CD14-positive monocyte (primary cell): ENCODE data around the gene IFI27L2. TPM values are rescaled to one million over a fixed set of nuclear protein-coding genes. Genes with fewer than 3 reads are reported as not detected.

Source experiments
- DNase-seq, 3 donors: peaks; one replicate each; pipeline ENCODE4 v3.0.0-alpha.2; 2011 to 2022
- H2AFZ ChIP-seq: 2 replicates; pipeline ENCODE4 v1.6.0; 2012; ENCODE audit warnings: mild to moderate bottlenecking, low read depth, low read length, inconsistent platforms; ENCODE audit not compliant: insufficient read depth, poor library complexity, severe bottlenecking
- H3K27ac ChIP-seq, 2 donors: 1 replicate in 1 of 2; 2 replicates in 1 of 2; pipeline ENCODE4 v1.5.1; 2012 to 2013; ENCODE audit warnings: low read length in 2 of 2, control low read depth in 1 of 2, inconsistent platforms in 1 of 2, low read depth in 1 of 2, mild to moderate bottlenecking in 1 of 2
- H3K27me3 ChIP-seq, 2 donors: one replicate each; pipeline versions ENCODE4 v1.6.0 to v1.6.1; 2011 to 2013; ENCODE audit warnings: low read length in 2 of 2; ENCODE audit not compliant: control insufficient read depth in 2 of 2, insufficient read depth in 2 of 2
- H3K36me3 ChIP-seq, 2 donors: replicated peaks in 1 of 2; 1 replicate in 1 of 2; 2 replicates in 1 of 2; pipeline versions ENCODE4 v1.5.1 to v1.6.1; 2012 to 2013; ENCODE audit warnings: low read length in 2 of 2, control low read depth in 1 of 2, inconsistent platforms in 1 of 2, mild to moderate bottlenecking in 1 of 2; ENCODE audit not compliant: insufficient read depth in 2 of 2, control insufficient read depth in 1 of 2
- H3K4me1 ChIP-seq, 2 donors: 1 replicate in 1 of 2; 2 replicates in 1 of 2; pipeline versions ENCODE4 v1.5.1 to v1.6.1; 2012 to 2013; ENCODE audit warnings: low read length in 2 of 2, control low read depth in 1 of 2, inconsistent platforms in 1 of 2, mild to moderate bottlenecking in 1 of 2, moderate library complexity in 1 of 2; ENCODE audit not compliant: insufficient read depth in 2 of 2, control insufficient read depth in 1 of 2
- H3K4me2 ChIP-seq: replicated peaks from 2 replicates; pipeline ENCODE3; 2012; ENCODE audit warnings: low read length, moderate library complexity, mild to moderate bottlenecking; ENCODE audit not compliant: poor library complexity, severe bottlenecking; ENCODE audit errors: extremely low read depth
- H3K4me3 ChIP-seq, 3 experiments: fragments of 200-600 bp in 1 of 3; sonication (generic) in 1 of 3; replicated peaks in 1 of 3; 1 replicate in 2 of 3; 2 replicates in 1 of 3; pipeline ENCODE4 v1.5.1; 2011 to 2013; ENCODE audit warnings: low read length in 3 of 3, mild to moderate bottlenecking in 3 of 3, control low read depth in 2 of 3, low read depth in 2 of 3, inconsistent platforms in 1 of 3, moderate library complexity in 1 of 3
- H3K79me2 ChIP-seq: 2 replicates; pipeline ENCODE4 v1.6.0; 2012; ENCODE audit warnings: mild to moderate bottlenecking, control low read depth, inconsistent platforms, low read length, moderate library complexity; ENCODE audit not compliant: insufficient read depth
- H3K9ac ChIP-seq: 2 replicates; pipeline ENCODE4 v1.6.0; 2017; ENCODE audit warnings: low read length, mild to moderate bottlenecking; ENCODE audit not compliant: insufficient read depth, poor library complexity, severe bottlenecking
- H3K9me3 ChIP-seq, 2 donors: replicated peaks in 1 of 2; 1 replicate in 1 of 2; 2 replicates in 1 of 2; pipeline versions ENCODE4 v1.5.1 to v1.6.1; 2012 to 2013; ENCODE audit warnings: low read length in 2 of 2, control low read depth in 1 of 2; ENCODE audit not compliant: control insufficient read depth in 1 of 2, insufficient read depth in 1 of 2
- H4K20me1 ChIP-seq: 2 replicates; pipeline ENCODE4 v1.6.0; 2012; ENCODE audit warnings: mild to moderate bottlenecking, low read length, control low read depth, moderate library complexity; ENCODE audit not compliant: insufficient read depth
- H3K27ac Mint-ChIP-seq, 7 donors: one replicate each; pipeline ENCODE4 v1.8.0; 2020; ENCODE audit warnings: mild to moderate bottlenecking in 7 of 7, mixed read lengths in 7 of 7, moderate library complexity in 6 of 7, inconsistent platforms in 2 of 7
- H3K27me3 Mint-ChIP-seq, 3 donors: one replicate each; pipeline ENCODE4 v1.8.0; 2021 to 2022; ENCODE audit warnings: low read depth in 3 of 3, mild to moderate bottlenecking in 3 of 3, mixed read lengths in 3 of 3, moderate library complexity in 3 of 3, inconsistent platforms in 1 of 3
- H3K36me3 Mint-ChIP-seq, 2 donors: one replicate each; pipeline ENCODE4 v1.8.0; 2020; ENCODE audit warnings: mixed read lengths in 2 of 2, inconsistent platforms in 1 of 2, mild to moderate bottlenecking in 1 of 2
- H3K4me1 Mint-ChIP-seq: one replicate; pipeline ENCODE4 v1.8.0; 2020; ENCODE audit warnings: mild to moderate bottlenecking, mixed read lengths
- H3K4me3 Mint-ChIP-seq, 2 donors: one replicate each; pipeline ENCODE4 v1.8.0; 2020; ENCODE audit warnings: mild to moderate bottlenecking in 2 of 2, mixed read lengths in 2 of 2, moderate library complexity in 1 of 2
- H3K9me3 Mint-ChIP-seq, 7 donors: one replicate each; pipeline ENCODE4 v1.8.0; 2020 to 2022; ENCODE audit warnings: mixed read lengths in 7 of 7, mild to moderate bottlenecking in 6 of 7, moderate library complexity in 6 of 7, inconsistent platforms in 2 of 7
- WGBS: methylation state at CpG from one replicate; pipeline ENCODE4 v1.1.5; 2013; ENCODE audit warnings: missing lambda C conversion rate; ENCODE audit not compliant: insufficient coverage; 5-methylcytosine and 5-hydroxymethylcytosine counted together
- intact Hi-C, 2 donors: fragments of 100-400 bp; cut with micrococcal nuclease; formaldehyde crosslinking; loops; one replicate each; pipeline versions ENCODE4 v1.15.0 to v1.15.1; 2023
- polyA plus RNA-seq, 3 donors: library from polyadenylated mRNA; depleted of rRNA in 1 of 3; unstranded in 2 of 3; stranded (reverse) in 1 of 3; fragments of 300-500 nt in 2 of 3; fragments of >200 nt in 1 of 3; fragmentation: Illumina TruSeq in 2 of 3; gene quantifications; 1 replicate in 2 of 3; 2 replicates in 1 of 3; pipeline ENCODE4 v1.2.3, GENCODE V29; 2012 to 2021
- TF ChIP-seq, protein P1 (sequence below): fragments of 200-600 bp; IDR thresholded peaks from one replicate; pipeline ENCODE4 v1.8.0; 2022; ENCODE audit warnings: antibody characterized with exemption, mild to moderate bottlenecking

IFI27L2 gene
- polyA plus RNA-seq, 3 donors = 55.4 to 156 (median 96.1) TPM

DNA sequence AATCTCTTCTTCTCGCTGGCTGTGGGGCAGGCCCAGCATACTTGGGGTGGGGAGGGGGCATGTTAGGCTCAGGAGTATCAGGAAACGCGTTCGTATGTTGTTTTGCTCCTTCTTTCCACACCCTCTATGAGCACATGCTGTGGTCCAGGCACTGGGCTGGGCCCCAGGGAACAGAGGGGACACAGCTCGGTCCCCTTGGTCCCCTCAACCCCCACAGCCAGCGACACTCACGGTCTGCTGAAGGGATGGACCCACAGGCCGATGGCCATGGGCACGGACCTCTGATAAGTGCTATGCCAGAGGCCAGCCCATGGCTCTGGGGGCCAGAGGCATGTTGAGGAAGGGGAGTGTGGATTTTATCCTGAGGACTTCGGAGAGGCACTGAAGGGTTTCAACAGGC, 12.7 kb downstream of the IFI27L2 start:
- peaks cover 12 to 20% (median 15%) of the 10 kb centered on the region in 3 donors for H3K27me3 Mint-ChIP-seq
- intact Hi-C loops = no loop called here

DNA sequence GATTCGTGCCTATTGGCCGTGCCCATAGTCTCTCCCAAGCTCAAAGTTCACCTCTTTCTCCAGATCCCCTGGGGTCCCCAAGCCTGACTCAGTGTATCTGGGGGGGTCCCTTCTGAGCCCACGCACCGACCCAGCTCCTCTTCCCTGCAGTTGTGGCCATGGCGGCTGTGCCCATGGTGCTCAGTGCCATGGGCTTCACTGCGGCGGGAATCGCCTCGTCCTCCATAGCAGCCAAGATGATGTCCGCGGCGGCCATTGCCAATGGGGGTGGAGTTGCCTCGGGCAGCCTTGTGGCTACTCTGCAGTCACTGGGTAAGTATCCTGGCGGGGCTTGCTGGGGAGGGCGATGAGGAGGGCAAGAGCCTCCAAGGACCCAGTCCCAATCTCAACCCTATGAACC, 13.8 kb downstream of the IFI27L2 start:
- no peak for DNase-seq
- H3K4me1 Mint-ChIP-seq = peaks cover 12% of the 10 kb centered on the region
- WGBS = 94% methylated on average over 4 of the region's 15 CpGs
- H3K36me3 ChIP-seq = no peaks in the 10 kb centered on the region
- H3K79me2 ChIP-seq = no peaks in the 10 kb centered on the region
- TF ChIP-seq, protein P1, sequence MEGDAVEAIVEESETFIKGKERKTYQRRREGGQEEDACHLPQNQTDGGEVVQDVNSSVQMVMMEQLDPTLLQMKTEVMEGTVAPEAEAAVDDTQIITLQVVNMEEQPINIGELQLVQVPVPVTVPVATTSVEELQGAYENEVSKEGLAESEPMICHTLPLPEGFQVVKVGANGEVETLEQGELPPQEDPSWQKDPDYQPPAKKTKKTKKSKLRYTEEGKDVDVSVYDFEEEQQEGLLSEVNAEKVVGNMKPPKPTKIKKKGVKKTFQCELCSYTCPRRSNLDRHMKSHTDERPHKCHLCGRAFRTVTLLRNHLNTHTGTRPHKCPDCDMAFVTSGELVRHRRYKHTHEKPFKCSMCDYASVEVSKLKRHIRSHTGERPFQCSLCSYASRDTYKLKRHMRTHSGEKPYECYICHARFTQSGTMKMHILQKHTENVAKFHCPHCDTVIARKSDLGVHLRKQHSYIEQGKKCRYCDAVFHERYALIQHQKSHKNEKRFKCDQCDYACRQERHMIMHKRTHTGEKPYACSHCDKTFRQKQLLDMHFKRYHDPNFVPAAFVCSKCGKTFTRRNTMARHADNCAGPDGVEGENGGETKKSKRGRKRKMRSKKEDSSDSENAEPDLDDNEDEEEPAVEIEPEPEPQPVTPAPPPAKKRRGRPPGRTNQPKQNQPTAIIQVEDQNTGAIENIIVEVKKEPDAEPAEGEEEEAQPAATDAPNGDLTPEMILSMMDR = no peak
- peaks cover 7 to 19% (median 13%) of the 10 kb centered on the region in 7 donors for H3K9me3 Mint-ChIP-seq
- no peak overlapping the region for H3K9ac ChIP-seq
- no peak overlapping the region for H3K27ac Mint-ChIP-seq
- no peaks in the 10 kb centered on the region for H4K20me1 ChIP-seq
- no peaks in the 10 kb centered on the region for H3K27me3 ChIP-seq
- peaks cover 12 to 16% of the 10 kb centered on the region in 2 donors for H3K9me3 ChIP-seq
- H3K4me1 ChIP-seq = peaks cover 10% of the 10 kb centered on the region in 2 donors
- H3K4me2 ChIP-seq = no peak overlapping the region
- H3K4me3 Mint-ChIP-seq = peak overlapping the region in 1 of 2 donors; percentile 66
- peak overlapping the region; percentile 74 for H2AFZ ChIP-seq
- no peak overlapping the region for H3K4me3 ChIP-seq
- no peak overlapping the region for H3K27ac ChIP-seq
- peaks cover 12 to 25% (median 12%) of the 10 kb centered on the region in 3 donors for H3K27me3 Mint-ChIP-seq
- intact Hi-C loops = no loop called here
- no peaks in the 10 kb centered on the region for H3K36me3 Mint-ChIP-seq

More for the DNA sequence above, 12.7 kb downstream of the IFI27L2 start:
- H3K27ac Mint-ChIP-seq = no peak overlapping the region
- Histone ChIP-seq H4K20me1 (no peaks in the 10 kb centered on the region), H3K27me3 (peaks cover 0 to 2% of the 10 kb centered on the region in 2 donors), H2AFZ (no peak overlapping the region), H3K9me3 (peaks cover 12 to 25% of the 10 kb centered on the region in 2 donors), H3K4me2 (no peak overlapping the region), H3K4me3 (no peak overlapping the region), H3K36me3 (no peaks in the 10 kb centered on the region), H3K27ac (no peak overlapping the region), H3K9ac (no peak overlapping the region), H3K4me1 (peaks cover 10% of the 10 kb centered on the region in 2 donors), H3K79me2 (no peaks in the 10 kb centered on the region)
- WGBS = 94% methylated on average over 2 of the region's 10 CpGs
- peaks cover 12% of the 10 kb centered on the region for H3K4me1 Mint-ChIP-seq
- no peak overlapping the region for H3K4me3 Mint-ChIP-seq
- peaks cover 10 to 24% (median 18%) of the 10 kb centered on the region in 7 donors for H3K9me3 Mint-ChIP-seq
- DNase-seq = no peak
- no peaks in the 10 kb centered on the region for H3K36me3 Mint-ChIP-seq
- TF ChIP-seq, protein P1 = no peak
